Astrocyte (in vitro differentiated cells and primary cell): ENCODE measurements around the gene MYL3.

Experiments used
- CTCF ChIP-seq: IDR thresholded peaks from 2 replicates; pipeline ENCODE4 v1.5.1; 2011; ENCODE audit warnings: low read depth, mild to moderate bottlenecking, inconsistent platforms, low read length, moderate library complexity; ENCODE audit not compliant: insufficient read depth
- EZH2 ChIP-seq: IDR thresholded peaks from 2 replicates; pipeline ENCODE4 v1.6.1; 2012; ENCODE audit warnings: mild to moderate bottlenecking, low read length, inconsistent platforms; ENCODE audit not compliant: insufficient read depth

- no peak for TF ChIP-seq CTCF
- TF ChIP-seq EZH2, result no peak
Observed at GRCh38 chr3:46835491-46835890, 27.8 kb downstream of the MYL3 start.
